Measurements from ENCODE around the gene RTN4.

DNA sequence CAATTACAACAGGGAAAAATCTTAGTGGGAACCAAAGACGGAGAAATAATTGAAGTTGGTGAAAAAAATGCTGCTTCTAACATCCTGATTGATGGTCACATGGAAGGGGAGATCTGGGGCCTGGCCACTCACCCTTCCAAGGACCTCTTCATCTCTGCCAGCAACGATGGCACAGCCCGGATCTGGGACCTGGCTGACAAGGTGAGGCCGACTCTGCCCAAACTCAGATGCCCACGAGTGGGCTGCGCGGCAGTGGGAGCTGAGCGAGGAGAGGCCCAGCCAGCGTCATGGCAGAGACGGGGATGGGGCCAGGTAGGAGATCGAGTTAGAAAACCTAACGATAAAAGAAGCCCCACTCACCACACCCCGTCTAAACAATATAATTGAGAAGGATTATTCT, 87.7 kb downstream of the RTN4 start:
- TF ChIP-seq RARB (CRISPR knock-in tag; IDR thresholded peaks at IDR 0.05) (no peak), SNAI2 (CRISPR knock-in tag; IDR thresholded peaks at IDR 0.05) (no peak), BACH2 (CRISPR knock-in tag; IDR thresholded peaks at IDR 0.05; ENCODE audit: borderline replicate concordance) (no peak), OSR1 (CRISPR knock-in tag; IDR thresholded peaks at IDR 0.05) (no peak), GLIS3 (CRISPR knock-in tag; IDR thresholded peaks at IDR 0.05) (no peak), ZFP3 (CRISPR knock-in tag; IDR thresholded peaks at IDR 0.05) (no peak), ZC3H10 (CRISPR knock-in tag; IDR thresholded peaks at IDR 0.05) (no peak)
- TF ChIP-seq, protein P1, sequence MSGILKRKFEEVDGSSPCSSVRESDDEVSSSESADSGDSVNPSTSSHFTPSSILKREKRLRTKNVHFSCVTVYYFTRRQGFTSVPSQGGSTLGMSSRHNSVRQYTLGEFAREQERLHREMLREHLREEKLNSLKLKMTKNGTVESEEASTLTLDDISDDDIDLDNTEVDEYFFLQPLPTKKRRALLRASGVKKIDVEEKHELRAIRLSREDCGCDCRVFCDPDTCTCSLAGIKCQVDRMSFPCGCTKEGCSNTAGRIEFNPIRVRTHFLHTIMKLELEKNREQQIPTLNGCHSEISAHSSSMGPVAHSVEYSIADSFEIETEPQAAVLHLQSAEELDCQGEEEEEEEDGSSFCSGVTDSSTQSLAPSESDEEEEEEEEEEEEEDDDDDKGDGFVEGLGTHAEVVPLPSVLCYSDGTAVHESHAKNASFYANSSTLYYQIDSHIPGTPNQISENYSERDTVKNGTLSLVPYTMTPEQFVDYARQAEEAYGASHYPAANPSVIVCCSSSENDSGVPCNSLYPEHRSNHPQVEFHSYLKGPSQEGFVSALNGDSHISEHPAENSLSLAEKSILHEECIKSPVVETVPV (CRISPR knock-in tag; IDR thresholded peaks at IDR 0.05) = no peak
- TF ChIP-seq, protein P2, sequence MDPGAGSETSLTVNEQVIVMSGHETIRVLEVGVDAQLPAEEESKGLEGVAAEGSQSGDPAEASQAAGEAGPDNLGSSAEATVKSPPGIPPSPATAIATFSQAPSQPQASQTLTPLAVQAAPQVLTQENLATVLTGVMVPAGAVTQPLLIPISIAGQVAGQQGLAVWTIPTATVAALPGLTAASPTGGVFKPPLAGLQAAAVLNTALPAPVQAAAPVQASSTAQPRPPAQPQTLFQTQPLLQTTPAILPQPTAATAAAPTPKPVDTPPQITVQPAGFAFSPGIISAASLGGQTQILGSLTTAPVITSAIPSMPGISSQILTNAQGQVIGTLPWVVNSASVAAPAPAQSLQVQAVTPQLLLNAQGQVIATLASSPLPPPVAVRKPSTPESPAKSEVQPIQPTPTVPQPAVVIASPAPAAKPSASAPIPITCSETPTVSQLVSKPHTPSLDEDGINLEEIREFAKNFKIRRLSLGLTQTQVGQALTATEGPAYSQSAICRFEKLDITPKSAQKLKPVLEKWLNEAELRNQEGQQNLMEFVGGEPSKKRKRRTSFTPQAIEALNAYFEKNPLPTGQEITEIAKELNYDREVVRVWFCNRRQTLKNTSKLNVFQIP (CRISPR knock-in tag; IDR thresholded peaks at IDR 0.05; ENCODE audit: borderline replicate concordance, low read depth) = no peak
- TF ChIP-seq, protein P3, sequence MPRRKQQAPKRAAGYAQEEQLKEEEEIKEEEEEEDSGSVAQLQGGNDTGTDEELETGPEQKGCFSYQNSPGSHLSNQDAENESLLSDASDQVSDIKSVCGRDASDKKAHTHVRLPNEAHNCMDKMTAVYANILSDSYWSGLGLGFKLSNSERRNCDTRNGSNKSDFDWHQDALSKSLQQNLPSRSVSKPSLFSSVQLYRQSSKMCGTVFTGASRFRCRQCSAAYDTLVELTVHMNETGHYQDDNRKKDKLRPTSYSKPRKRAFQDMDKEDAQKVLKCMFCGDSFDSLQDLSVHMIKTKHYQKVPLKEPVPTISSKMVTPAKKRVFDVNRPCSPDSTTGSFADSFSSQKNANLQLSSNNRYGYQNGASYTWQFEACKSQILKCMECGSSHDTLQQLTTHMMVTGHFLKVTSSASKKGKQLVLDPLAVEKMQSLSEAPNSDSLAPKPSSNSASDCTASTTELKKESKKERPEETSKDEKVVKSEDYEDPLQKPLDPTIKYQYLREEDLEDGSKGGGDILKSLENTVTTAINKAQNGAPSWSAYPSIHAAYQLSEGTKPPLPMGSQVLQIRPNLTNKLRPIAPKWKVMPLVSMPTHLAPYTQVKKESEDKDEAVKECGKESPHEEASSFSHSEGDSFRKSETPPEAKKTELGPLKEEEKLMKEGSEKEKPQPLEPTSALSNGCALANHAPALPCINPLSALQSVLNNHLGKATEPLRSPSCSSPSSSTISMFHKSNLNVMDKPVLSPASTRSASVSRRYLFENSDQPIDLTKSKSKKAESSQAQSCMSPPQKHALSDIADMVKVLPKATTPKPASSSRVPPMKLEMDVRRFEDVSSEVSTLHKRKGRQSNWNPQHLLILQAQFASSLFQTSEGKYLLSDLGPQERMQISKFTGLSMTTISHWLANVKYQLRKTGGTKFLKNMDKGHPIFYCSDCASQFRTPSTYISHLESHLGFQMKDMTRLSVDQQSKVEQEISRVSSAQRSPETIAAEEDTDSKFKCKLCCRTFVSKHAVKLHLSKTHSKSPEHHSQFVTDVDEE (CRISPR knock-in tag; IDR thresholded peaks at IDR 0.05) = no peak
